Psoas muscle (tissue), 8 donors: ENCODE data around the gene SIGLEC5. TPM values are rescaled to one million over a fixed set of nuclear protein-coding genes. Genes with fewer than 3 reads are reported as not detected.
"Not testable (repeated sequence)": the region's sequence is repeated elsewhere in the genome, so short reads cannot be mapped to it uniquely, and the experiment has no call there.

Experiments
- ATAC-seq, 4 donors: fragments of 200-7000 bp; cut with Tn5 transposase; one replicate each; pipeline ENCODE4 v1.9.1; 2020; ENCODE audit warnings: moderate library complexity in 3 of 4, mild to moderate bottlenecking in 2 of 4
- DNase-seq, 2 donors: peaks; one replicate each; pipeline ENCODE4 v3.0.0-alpha.2; 2020
- H3K27ac ChIP-seq: fragments of 200-600 bp; one replicate; pipeline ENCODE4 v1.8.0; 2022
- H3K27me3 ChIP-seq, 3 donors: fragments of 200-600 bp in 1 of 3; one replicate each; pipeline versions ENCODE4 v1.6.1 to v1.8.0; 2013 to 2022; ENCODE audit warnings: low read length in 2 of 3, mild to moderate bottlenecking in 2 of 3, moderate library complexity in 1 of 3; ENCODE audit not compliant: insufficient read depth in 3 of 3
- H3K36me3 ChIP-seq, 2 donors: fragments of 200-600 bp in 1 of 2; one replicate each; pipeline versions ENCODE4 v1.6.1 to v1.8.0; 2013 to 2022; ENCODE audit warnings: low read depth in 1 of 2, mild to moderate bottlenecking in 1 of 2, moderate library complexity in 1 of 2; ENCODE audit not compliant: insufficient read depth in 1 of 2
- H3K4me1 ChIP-seq: fragments of 200-600 bp; one replicate; pipeline ENCODE4 v1.8.0; 2022
- H3K4me3 ChIP-seq: fragments of 200-600 bp; one replicate; pipeline ENCODE4 v1.8.0; 2022; ENCODE audit warnings: mild to moderate bottlenecking
- H3K9me3 ChIP-seq: fragments of 200-600 bp; one replicate; pipeline ENCODE4 v1.8.0; 2022
- CTCF ChIP-seq: fragments of 200-600 bp; IDR thresholded peaks from one replicate; pipeline ENCODE4 v1.8.0; 2022; ENCODE audit warnings: antibody characterized with exemption
- WGBS, 3 donors: extraction: QIAGEN DNeasy Blood & Tissue Kit; methylation state at CpG; one replicate each; pipeline versions ENCODE4 v1.1.6 to v1.1.7; 2013; 5-methylcytosine and 5-hydroxymethylcytosine counted together
- intact Hi-C, 2 donors: fragments of 100-400 bp; cut with DNase I; formaldehyde crosslinking; loops; one replicate each; pipeline versions ENCODE4 v1.11.0 to v1.14.2; 2022
- polyA plus RNA-seq, 3 donors: library from polyadenylated mRNA; stranded (reverse); fragments of 200-250 nt; gene quantifications; one replicate each; pipeline ENCODE4 v1.2.3, GENCODE V29; 2013
- total RNA-seq, 4 donors: library from RNA; stranded (reverse); fragmentation: NEBNext Ultra II Directional in 2 of 4; extraction: Animal tissue kit (Norgen Biotek cat#: 25700) in 2 of 4; gene quantifications; one replicate each; pipeline versions ENCODE4 v1.2.1 to v1.2.4, GENCODE V29; 2021 to 2023
- donor health status: healthy with polysubstance abuse.
- donor health status: DM: no; HTN: no; CAD: no; lungs with moderate emphysema.
- donor health status: Bipolar disorder and iron deficiency.
- donor health status: healthy.
- donor health status: DM: yes; HTN: yes; CAD: no.
- donor health status: DM: no; HTN: no; CAD: no.
- donor health status: DM: no; HTN: no; CAD: no.
- donor health status: DM: yes; HTN: yes; CAD: no.

The SIGLEC5 gene
- total and polyA plus RNA-seq, 7 donors: 0.01 to 0.65 (median 0.56) TPM; not detected in 4

GRCh38 chr19:51653162-51653561, 23.0 kb upstream of the SIGLEC5 start:
- TF ChIP-seq CTCF: no peak
- Histone ChIP-seq H3K27me3 (peaks cover 0 to 4% (median 0%) of the 10 kb centered on the region in 3 donors), H3K36me3 (no peaks in the 10 kb centered on the region), H3K4me3 (no peak overlapping the region), H3K9me3 (no peaks in the 10 kb centered on the region), H3K27ac (no peak overlapping the region), H3K4me1 (no peaks in the 10 kb centered on the region)
- 29 to 60% (median 52%) methylated on average over 2 of the region's 2 CpGs for WGBS, 3 donors
- ATAC-seq: no peak
- intact Hi-C loops: loop anchor here in 1 of 2 donors (10.0 kb wide), 1 partner anchor 178 kb away; the partner anchor contains the start of gene CEACAM18
- no peak for DNase-seq

- ATAC-seq: no peak
- intact Hi-C loops: loop anchor here in 1 of 2 donors (10.0 kb wide), 1 partner anchor 177 kb away; the partner anchor contains the start of gene CEACAM18
- Histone ChIP-seq H3K36me3 (no peaks in the 10 kb centered on the region), H3K27me3 (peaks cover 0 to 4% (median 0%) of the 10 kb centered on the region in 3 donors), H3K27ac (no peak overlapping the region), H3K9me3 (no peaks in the 10 kb centered on the region), H3K4me3 (no peak overlapping the region), H3K4me1 (no peaks in the 10 kb centered on the region)
- DNase-seq: no peak
- no peak for TF ChIP-seq CTCF
- WGBS, 3 donors: 45 to 67% (median 50%) methylated on average over 4 of the region's 4 CpGs
Measured at GRCh38 chr19:51652266-51652665, 22.1 kb upstream of the SIGLEC5 start.

GRCh38 chr19:51651216-51651846, 21.1 kb upstream of the SIGLEC5 start:
- no peak overlapping the region for H3K27ac ChIP-seq
- peaks cover 0 to 4% (median 2%) of the 10 kb centered on the region in 3 donors for H3K27me3 ChIP-seq
- H3K4me1 ChIP-seq: no peaks in the 10 kb centered on the region
- no peak overlapping the region for H3K4me3 ChIP-seq
- TF ChIP-seq CTCF: no peak
- no peaks in the 10 kb centered on the region for H3K9me3 ChIP-seq
- ATAC-seq (no peak), DNase-seq (no peak)
- 74 to 81% (median 74%) methylated on average over 7 of the region's 7 CpGs for WGBS, 3 donors
- intact Hi-C loops: loop anchor here in 1 of 2 donors (10.0 kb wide), 1 partner anchor 177 kb away; the partner anchor contains the start of gene CEACAM18
- H3K36me3 ChIP-seq: no peaks in the 10 kb centered on the region

- H3K27ac ChIP-seq: no peak overlapping the region
- H3K36me3 ChIP-seq: no peaks in the 10 kb centered on the region
- no peak for TF ChIP-seq CTCF
- no peak overlapping the region for H3K4me3 ChIP-seq
- H3K27me3 ChIP-seq: peaks cover 0 to 2% (median 0%) of the 10 kb centered on the region in 3 donors
- WGBS, 3 donors: 85 to 95% (median 91%) methylated on average over 6 of the region's 6 CpGs
- no peak for DNase-seq
- H3K9me3 ChIP-seq: no peaks in the 10 kb centered on the region
- ATAC-seq: no peak
- no peaks in the 10 kb centered on the region for H3K4me1 ChIP-seq
- intact Hi-C loops: no loop called here
Measured at GRCh38 chr19:51647318-51647717, 17.1 kb upstream of the SIGLEC5 start.

- intact Hi-C loops: not testable (repeated sequence)
- peak in 1 of 4 donors; percentile 26 for ATAC-seq
Measured at GRCh38 chr19:51646730-51647129, 16.5 kb upstream of the SIGLEC5 start, which contains the start of gene SIGLEC14. SIGLEC14 (minus strand) TSS chr19:51646825; CDS start chr19:51646759, 66 bp downstream.

More at GRCh38 chr19:51646730-51647129, 16.5 kb upstream of the SIGLEC5 start, which contains the start of gene SIGLEC14:
- not testable (repeated sequence) for H3K4me1 ChIP-seq, H3K9me3 ChIP-seq, H3K27ac ChIP-seq, H3K4me3 ChIP-seq, H3K27me3 ChIP-seq, DNase-seq, H3K36me3 ChIP-seq
- 14 to 45% (median 22%) methylated on average over 2 to 5 of the region's 10 CpGs for WGBS, 3 donors
